ENCODE measurements around the gene AIMP1.

AIMP1 gene

DNA sequence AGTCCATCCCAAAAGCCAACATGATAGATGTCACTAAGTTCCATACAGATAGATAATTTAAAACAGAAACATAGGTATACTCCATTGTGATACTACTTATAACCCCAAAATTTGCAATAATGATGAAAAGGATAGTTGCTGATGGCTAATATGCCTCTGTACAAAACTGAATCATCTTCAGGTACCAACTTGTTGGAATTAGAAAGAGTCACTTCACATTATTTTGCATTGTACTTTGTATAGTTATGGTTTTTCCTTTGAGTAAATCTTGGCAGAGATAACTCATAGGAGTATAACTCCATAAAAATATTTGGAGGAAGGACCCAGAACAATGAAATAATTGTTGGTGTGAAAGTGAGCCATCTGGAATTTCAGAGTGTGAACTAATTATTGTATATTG, 34.7 kb downstream of the AIMP1 start:
- Mint-ChIP-seq H3K9me3 (no peaks in the 10 kb centered on the region), H3K27ac (no peak overlapping the region), H3K36me3 (ENCODE audit: low read depth) (peaks cover 18% of the 10 kb centered on the region), H3K27me3 (ENCODE audit: low read depth) (no peaks in the 10 kb centered on the region), H3K4me3 (no peak overlapping the region), H3K4me1 (ENCODE audit: low read depth) (no peaks in the 10 kb centered on the region)

DNA sequence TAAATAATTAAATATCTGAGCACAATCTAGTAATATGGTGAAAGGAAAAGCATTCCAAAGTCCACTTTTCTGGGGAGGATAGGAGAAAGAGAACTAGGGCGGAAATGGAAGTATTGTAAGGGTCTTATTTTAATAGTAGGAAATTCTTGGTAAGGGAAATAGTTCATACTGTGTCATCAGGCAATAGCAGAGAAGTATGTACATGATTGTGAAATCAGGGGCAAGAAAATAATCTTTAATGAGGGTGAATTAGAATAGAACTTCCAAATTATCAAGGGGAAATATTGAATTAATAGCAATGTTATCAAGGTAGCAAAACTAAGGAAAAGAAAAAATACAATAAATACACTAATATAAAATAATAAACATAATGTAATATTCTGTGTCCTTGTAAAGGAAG, 37.4 kb downstream of the AIMP1 start:
- no peaks in the 10 kb centered on the region for H3K27me3 Mint-ChIP-seq (ENCODE audit: low read depth)
- no peaks in the 10 kb centered on the region for H3K4me1 Mint-ChIP-seq (ENCODE audit: low read depth)
- no peaks in the 10 kb centered on the region for H3K9me3 Mint-ChIP-seq
- H3K27ac Mint-ChIP-seq: no peak overlapping the region
- no peak overlapping the region for H3K4me3 Mint-ChIP-seq
- peaks cover 7% of the 10 kb centered on the region for H3K36me3 Mint-ChIP-seq (ENCODE audit: low read depth)

- H3K27ac Mint-ChIP-seq: no peak overlapping the region
Measured at GRCh38 chr4:106355193-106355592, 38.8 kb downstream of the AIMP1 start.

DNA sequence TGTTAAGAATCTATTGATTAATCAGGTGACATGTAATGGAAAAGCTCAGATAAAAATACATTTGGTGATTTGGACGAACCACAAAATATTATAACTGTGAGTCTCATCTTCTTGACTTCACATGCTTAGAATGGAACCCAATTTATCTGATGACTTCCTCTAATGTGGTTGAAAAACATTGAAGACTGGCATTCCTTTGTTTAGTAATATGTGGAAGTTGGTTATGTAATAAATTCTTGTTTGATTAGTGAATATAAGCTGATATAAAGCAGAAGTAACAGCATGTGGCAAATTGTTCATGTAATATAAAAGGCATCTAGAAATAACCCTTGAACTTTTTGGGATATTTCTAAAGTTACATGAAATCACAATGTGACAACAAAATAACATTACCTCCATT, 42.5 kb downstream of the AIMP1 start:
- no peaks in the 10 kb centered on the region for H3K9me3 Mint-ChIP-seq
- no peak overlapping the region for H3K4me3 Mint-ChIP-seq
- H3K27me3 Mint-ChIP-seq (ENCODE audit: low read depth): peaks cover 10% of the 10 kb centered on the region
- H3K27ac Mint-ChIP-seq: no peak overlapping the region
- H3K4me1 Mint-ChIP-seq (ENCODE audit: low read depth): no peaks in the 10 kb centered on the region
- H3K36me3 Mint-ChIP-seq (ENCODE audit: low read depth): no peaks in the 10 kb centered on the region

More at GRCh38 chr4:106355193-106355592, 38.8 kb downstream of the AIMP1 start:
- peaks cover 1% of the 10 kb centered on the region for H3K36me3 Mint-ChIP-seq (ENCODE audit: low read depth)
- no peaks in the 10 kb centered on the region for H3K9me3 Mint-ChIP-seq
- peaks cover 6% of the 10 kb centered on the region for H3K27me3 Mint-ChIP-seq (ENCODE audit: low read depth)
- no peaks in the 10 kb centered on the region for H3K4me1 Mint-ChIP-seq (ENCODE audit: low read depth)
- H3K4me3 Mint-ChIP-seq: no peak overlapping the region

- Mint-ChIP-seq H3K4me1 (ENCODE audit: low read depth) (no peaks in the 10 kb centered on the region), H3K4me3 (no peak overlapping the region), H3K27ac (no peak overlapping the region), H3K36me3 (ENCODE audit: low read depth) (no peaks in the 10 kb centered on the region), H3K27me3 (ENCODE audit: low read depth) (peaks cover 10% of the 10 kb centered on the region), H3K9me3 (no peaks in the 10 kb centered on the region)
Measured at GRCh38 chr4:106362086-106362825, 45.9 kb downstream of the AIMP1 start.

DNA sequence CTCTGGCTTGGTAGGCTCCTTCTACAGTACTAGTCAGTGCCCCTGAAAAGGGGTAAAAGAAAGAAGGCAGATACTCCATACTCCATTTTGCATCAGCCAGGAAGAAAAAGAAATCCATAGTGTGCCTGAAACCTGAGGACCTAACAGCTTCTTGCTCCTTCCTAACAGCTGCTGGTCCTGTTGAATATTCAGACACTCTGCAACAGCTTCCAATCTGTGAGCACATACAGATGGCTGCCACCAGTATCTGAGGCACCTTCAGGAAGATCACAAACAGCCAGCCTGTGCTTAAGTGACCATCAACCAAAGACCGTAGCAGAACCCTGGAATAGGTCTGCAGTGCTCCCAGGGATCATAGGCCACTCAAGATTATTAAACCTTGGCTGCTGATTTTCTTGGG, 47.9 kb downstream of the AIMP1 start:
- Mint-ChIP-seq H3K4me1 (ENCODE audit: low read depth) (no peaks in the 10 kb centered on the region), H3K27me3 (ENCODE audit: low read depth) (peaks cover 9% of the 10 kb centered on the region), H3K4me3 (no peak overlapping the region), H3K9me3 (no peaks in the 10 kb centered on the region), H3K27ac (no peak overlapping the region), H3K36me3 (ENCODE audit: low read depth) (no peaks in the 10 kb centered on the region)

DNA sequence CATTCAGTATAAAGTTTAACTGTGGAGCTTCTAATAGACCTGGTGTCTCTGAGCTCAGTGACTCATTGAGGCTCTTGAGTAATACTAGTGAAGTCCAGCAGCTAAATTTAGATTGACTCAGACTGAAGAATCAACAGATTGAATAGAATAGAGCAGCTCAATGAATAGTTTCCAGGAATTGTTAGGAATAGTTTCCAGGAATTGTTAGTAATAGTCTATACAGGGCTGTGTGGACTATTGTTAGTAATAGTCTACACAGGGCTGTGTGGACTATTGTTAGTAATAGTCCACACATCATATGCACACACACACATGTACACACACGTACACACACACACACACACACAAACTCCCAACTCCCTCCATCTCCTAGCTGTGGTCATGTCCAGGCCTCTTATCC, 49.3 kb downstream of the AIMP1 start:
- H3K27me3 Mint-ChIP-seq (ENCODE audit: low read depth): peaks cover 15% of the 10 kb centered on the region
- no peak overlapping the region for H3K27ac Mint-ChIP-seq
- H3K9me3 Mint-ChIP-seq: no peaks in the 10 kb centered on the region
- no peaks in the 10 kb centered on the region for H3K36me3 Mint-ChIP-seq (ENCODE audit: low read depth)
- no peaks in the 10 kb centered on the region for H3K4me1 Mint-ChIP-seq (ENCODE audit: low read depth)
- H3K4me3 Mint-ChIP-seq: no peak overlapping the region

GRCh38 chr4:106366026-106366425, 49.7 kb downstream of the AIMP1 start:
- Mint-ChIP-seq H3K27ac (no peak overlapping the region), H3K4me3 (no peak overlapping the region), H3K4me1 (ENCODE audit: low read depth) (no peaks in the 10 kb centered on the region), H3K27me3 (ENCODE audit: low read depth) (peaks cover 15% of the 10 kb centered on the region), H3K36me3 (ENCODE audit: low read depth) (no peaks in the 10 kb centered on the region), H3K9me3 (no peaks in the 10 kb centered on the region)

GRCh38 chr4:106367072-106367471, 50.7 kb downstream of the AIMP1 start:
- Mint-ChIP-seq H3K27me3 (ENCODE audit: low read depth) (peaks cover 15% of the 10 kb centered on the region), H3K4me1 (ENCODE audit: low read depth) (no peaks in the 10 kb centered on the region), H3K27ac (no peak overlapping the region), H3K4me3 (no peak overlapping the region), H3K9me3 (no peaks in the 10 kb centered on the region), H3K36me3 (ENCODE audit: low read depth) (no peaks in the 10 kb centered on the region)

- no peaks in the 10 kb centered on the region for H3K9me3 Mint-ChIP-seq
- H3K4me1 Mint-ChIP-seq (ENCODE audit: low read depth): no peaks in the 10 kb centered on the region
- H3K36me3 Mint-ChIP-seq (ENCODE audit: low read depth): no peaks in the 10 kb centered on the region
- H3K27ac Mint-ChIP-seq: no peak within 1 kb of the TSS
- H3K27me3 Mint-ChIP-seq (ENCODE audit: low read depth): peaks cover 10% of the 10 kb centered on the region
- H3K4me3 Mint-ChIP-seq: no peak within 1 kb of the TSS
Measured at GRCh38 chr4:106368678-106369077, 52.3 kb downstream of the AIMP1 start, which contains the start of gene GIMD1. GIMD1 (minus strand) TSS chr4:106368778; CDS start chr4:106367435, 1,343 bp downstream.

GRCh38 chr4:106369456-106370060, 53.2 kb downstream of the AIMP1 start:
- H3K4me3 Mint-ChIP-seq: no peak overlapping the region
- no peaks in the 10 kb centered on the region for H3K4me1 Mint-ChIP-seq (ENCODE audit: low read depth)
- no peaks in the 10 kb centered on the region for H3K9me3 Mint-ChIP-seq
- no peak overlapping the region for H3K27ac Mint-ChIP-seq
- no peaks in the 10 kb centered on the region for H3K36me3 Mint-ChIP-seq (ENCODE audit: low read depth)
- peaks cover 10% of the 10 kb centered on the region for H3K27me3 Mint-ChIP-seq (ENCODE audit: low read depth)

- peaks cover 10% of the 10 kb centered on the region for H3K27me3 Mint-ChIP-seq (ENCODE audit: low read depth)
- no peak overlapping the region for H3K27ac Mint-ChIP-seq
- H3K9me3 Mint-ChIP-seq: no peaks in the 10 kb centered on the region
Measured at GRCh38 chr4:106370214-106370613, 53.9 kb downstream of the AIMP1 start.

DNA sequence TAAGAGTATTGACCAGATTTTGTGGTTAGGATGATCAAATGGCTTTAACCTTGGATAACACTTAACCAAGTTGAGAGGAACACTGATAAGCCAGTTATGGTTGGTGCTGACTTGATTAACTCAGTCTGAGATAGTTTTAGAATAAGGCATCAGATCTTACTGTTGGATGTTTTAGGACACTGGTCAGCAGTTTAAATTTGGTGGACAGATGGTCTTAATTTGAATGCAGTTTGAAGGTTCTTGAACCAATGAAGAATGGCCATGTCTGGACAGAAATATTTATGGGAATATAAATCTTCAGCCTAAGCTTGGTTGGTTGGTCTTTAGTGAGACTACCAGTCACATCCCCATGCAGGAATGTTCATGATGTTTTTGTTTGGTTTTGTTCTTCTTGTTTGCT, 54.8 kb downstream of the AIMP1 start:
- peaks cover 10% of the 10 kb centered on the region for H3K27me3 Mint-ChIP-seq (ENCODE audit: low read depth)

More at GRCh38 chr4:106370214-106370613, 53.9 kb downstream of the AIMP1 start:
- Mint-ChIP-seq H3K4me3 (no peak overlapping the region), H3K36me3 (ENCODE audit: low read depth) (no peaks in the 10 kb centered on the region), H3K4me1 (ENCODE audit: low read depth) (no peaks in the 10 kb centered on the region)

GRCh38 chr4:106373026-106373425, 56.7 kb downstream of the AIMP1 start:
- no peaks in the 10 kb centered on the region for H3K9me3 Mint-ChIP-seq
- H3K36me3 Mint-ChIP-seq (ENCODE audit: low read depth): no peaks in the 10 kb centered on the region
- no peaks in the 10 kb centered on the region for H3K4me1 Mint-ChIP-seq (ENCODE audit: low read depth)
- H3K27ac Mint-ChIP-seq: no peak overlapping the region
- peaks cover 10% of the 10 kb centered on the region for H3K27me3 Mint-ChIP-seq (ENCODE audit: low read depth)
- H3K4me3 Mint-ChIP-seq: no peak overlapping the region

More for the DNA sequence above, 54.8 kb downstream of the AIMP1 start:
- Mint-ChIP-seq H3K36me3 (ENCODE audit: low read depth) (no peaks in the 10 kb centered on the region), H3K4me3 (no peak overlapping the region), H3K9me3 (no peaks in the 10 kb centered on the region), H3K4me1 (ENCODE audit: low read depth) (no peaks in the 10 kb centered on the region), H3K27ac (no peak overlapping the region)

- H3K4me1 Mint-ChIP-seq (ENCODE audit: low read depth): no peaks in the 10 kb centered on the region
- no peak overlapping the region for H3K27ac Mint-ChIP-seq
- H3K4me3 Mint-ChIP-seq: no peak overlapping the region
- no peaks in the 10 kb centered on the region for H3K36me3 Mint-ChIP-seq (ENCODE audit: low read depth)
- H3K9me3 Mint-ChIP-seq: no peaks in the 10 kb centered on the region
- no peaks in the 10 kb centered on the region for H3K27me3 Mint-ChIP-seq (ENCODE audit: low read depth)
Measured at GRCh38 chr4:106380179-106380578, 63.8 kb downstream of the AIMP1 start.

Measured in T-helper 1 cell treated with Interleukin-12 subunit alpha and Interleukin-12 subunit beta and Interleukin-4 antibody, amounts not matched to agents 30 μg/mL and 1 μg/mL, for 36 hours (primary cell).